ENCODE results near the gene KRTAP4-1. TPM values are rescaled to one million over a fixed set of nuclear protein-coding genes. Genes with fewer than 3 reads are reported as not detected.
"Not testable (repeated sequence)": the region's sequence is repeated elsewhere in the genome, so short reads cannot be mapped to it uniquely, and the experiment has no call there.

The KRTAP4-1 gene
- polyA plus RNA-seq, 1 donor (not counting 4 experiments of a cell fraction or from before 2014, with no cell fraction given), result not detected

DNA sequence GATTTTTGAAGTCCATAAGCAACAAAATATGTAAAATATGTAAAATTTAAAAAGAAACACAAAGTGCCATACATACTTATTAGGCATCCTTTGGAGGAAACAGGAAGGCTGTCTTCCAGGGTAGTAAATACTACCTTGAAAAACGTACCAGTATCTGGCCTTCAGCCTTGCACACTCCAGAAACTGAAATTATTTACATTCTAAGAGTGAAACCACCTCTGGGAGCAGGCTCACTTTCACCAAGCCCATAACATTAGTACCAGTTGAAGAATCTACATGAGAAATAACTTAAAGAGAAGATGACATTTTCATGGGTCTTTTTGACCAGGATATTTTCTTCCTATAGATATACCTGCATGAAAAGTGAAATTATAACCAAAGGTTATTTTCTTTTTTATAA is 11.4 kb upstream of the KRTAP4-1 start:
- DNase-seq (ENCODE audit: low read depth, low spot score) (no peak), FAIRE-seq (no peak)
- Histone ChIP-seq H3K9me3 (ENCODE audit: control insufficient read depth, low read depth, low read length) (no peaks in the 10 kb centered on the region), H3K27me3 (ENCODE audit: control insufficient read depth, extremely low read depth, insufficient read depth, low read length) (no peaks in the 10 kb centered on the region), H3K79me2 (ENCODE audit: control insufficient read depth, insufficient read depth, low read length) (no peaks in the 10 kb centered on the region), H3K9ac (ENCODE audit: control insufficient read depth, extremely low read depth, insufficient read depth, low read length) (no peak overlapping the region), H3K4me1 (ENCODE audit: control insufficient read depth, extremely low read depth, insufficient read depth, low read length) (no peaks in the 10 kb centered on the region), H3K36me3 (ENCODE audit: control insufficient read depth in 2 of 2, extremely low read depth in 1 of 2, insufficient read depth in 2 of 2, low read length in 2 of 2) (no peaks in the 10 kb centered on the region), H3K4me3 (ENCODE audit: control insufficient read depth in 2 of 3, extremely low read depth in 1 of 3, insufficient read depth in 2 of 3, low read depth in 1 of 3, low read length in 3 of 3) (no peak overlapping the region), H4K20me1 (ENCODE audit: control insufficient read depth, extremely low read depth, insufficient read depth, low read length) (no peaks in the 10 kb centered on the region), H2AFZ (ENCODE audit: control insufficient read depth, low read length) (no peak overlapping the region), H3K4me2 (ENCODE audit: control insufficient read depth, extremely low read depth, insufficient read depth, low read depth, low read length) (no peak overlapping the region), H3K27ac (ENCODE audit: control insufficient read depth, insufficient read depth, low read length) (no peak overlapping the region), H3K9me1 (ENCODE audit: control insufficient read depth, extremely low read depth, insufficient read depth, low read length) (no peaks in the 10 kb centered on the region)
- dilution Hi-C loops (cut with MboI; ENCODE audit: extremely low pct_ligation_motif_present, low sequenced_read_pairs), result no loop called here
- no peak for TF ChIP-seq EZH2 (IDR thresholded peaks at IDR 0.05; ENCODE audit: low read length)
- TF ChIP-seq, protein P1, sequence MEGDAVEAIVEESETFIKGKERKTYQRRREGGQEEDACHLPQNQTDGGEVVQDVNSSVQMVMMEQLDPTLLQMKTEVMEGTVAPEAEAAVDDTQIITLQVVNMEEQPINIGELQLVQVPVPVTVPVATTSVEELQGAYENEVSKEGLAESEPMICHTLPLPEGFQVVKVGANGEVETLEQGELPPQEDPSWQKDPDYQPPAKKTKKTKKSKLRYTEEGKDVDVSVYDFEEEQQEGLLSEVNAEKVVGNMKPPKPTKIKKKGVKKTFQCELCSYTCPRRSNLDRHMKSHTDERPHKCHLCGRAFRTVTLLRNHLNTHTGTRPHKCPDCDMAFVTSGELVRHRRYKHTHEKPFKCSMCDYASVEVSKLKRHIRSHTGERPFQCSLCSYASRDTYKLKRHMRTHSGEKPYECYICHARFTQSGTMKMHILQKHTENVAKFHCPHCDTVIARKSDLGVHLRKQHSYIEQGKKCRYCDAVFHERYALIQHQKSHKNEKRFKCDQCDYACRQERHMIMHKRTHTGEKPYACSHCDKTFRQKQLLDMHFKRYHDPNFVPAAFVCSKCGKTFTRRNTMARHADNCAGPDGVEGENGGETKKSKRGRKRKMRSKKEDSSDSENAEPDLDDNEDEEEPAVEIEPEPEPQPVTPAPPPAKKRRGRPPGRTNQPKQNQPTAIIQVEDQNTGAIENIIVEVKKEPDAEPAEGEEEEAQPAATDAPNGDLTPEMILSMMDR (optimal IDR thresholded peaks at IDR 0.05 in 1 of 3, IDR thresholded peaks at IDR 0.05 in 1 of 3, conservative IDR thresholded peaks at IDR 0.05 in 1 of 3; ENCODE audit: extremely low read depth in 1 of 3, insufficient read depth in 2 of 3, low read length in 3 of 3), result no peak

DNA sequence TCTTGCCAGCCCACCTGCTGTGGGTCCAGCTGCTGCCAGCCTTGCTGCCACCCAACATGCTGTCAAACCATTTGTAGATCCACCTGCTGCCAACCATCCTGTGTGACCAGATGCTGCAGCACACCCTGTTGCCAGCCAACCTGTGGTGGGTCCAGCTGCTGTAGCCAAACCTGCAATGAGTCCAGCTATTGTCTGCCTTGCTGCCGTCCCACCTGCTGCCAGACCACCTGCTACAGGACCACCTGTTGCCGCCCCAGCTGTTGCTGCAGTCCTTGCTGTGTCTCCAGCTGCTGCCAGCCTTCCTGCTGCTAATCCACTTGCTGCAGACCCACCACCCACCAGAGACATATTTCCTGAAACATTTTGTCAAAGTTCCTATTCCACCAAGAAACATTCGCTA is 5.6 kb upstream of the KRTAP4-1 start:
- Histone ChIP-seq H3K4me2 (ENCODE audit: control insufficient read depth, extremely low read depth, insufficient read depth, low read depth, low read length) (no peak overlapping the region), H3K4me3 (ENCODE audit: control insufficient read depth in 2 of 3, extremely low read depth in 1 of 3, insufficient read depth in 2 of 3, low read depth in 1 of 3, low read length in 3 of 3) (no peak overlapping the region), H2AFZ (ENCODE audit: control insufficient read depth, low read length) (no peak overlapping the region), H3K79me2 (ENCODE audit: control insufficient read depth, insufficient read depth, low read length) (no peaks in the 10 kb centered on the region), H4K20me1 (ENCODE audit: control insufficient read depth, extremely low read depth, insufficient read depth, low read length) (no peaks in the 10 kb centered on the region), H3K27ac (ENCODE audit: control insufficient read depth, insufficient read depth, low read length) (no peak overlapping the region), H3K36me3 (ENCODE audit: control insufficient read depth in 2 of 2, extremely low read depth in 1 of 2, insufficient read depth in 2 of 2, low read length in 2 of 2) (no peaks in the 10 kb centered on the region), H3K9ac (ENCODE audit: control insufficient read depth, extremely low read depth, insufficient read depth, low read length) (no peak overlapping the region), H3K27me3 (ENCODE audit: control insufficient read depth, extremely low read depth, insufficient read depth, low read length) (no peaks in the 10 kb centered on the region), H3K9me3 (ENCODE audit: control insufficient read depth, low read depth, low read length) (no peaks in the 10 kb centered on the region), H3K9me1 (ENCODE audit: control insufficient read depth, extremely low read depth, insufficient read depth, low read length) (no peaks in the 10 kb centered on the region), H3K4me1 (ENCODE audit: control insufficient read depth, extremely low read depth, insufficient read depth, low read length) (no peaks in the 10 kb centered on the region)
- FAIRE-seq (no peak), DNase-seq (ENCODE audit: low read depth, low spot score) (no peak)
- TF ChIP-seq, protein P1 (optimal IDR thresholded peaks at IDR 0.05 in 1 of 3, IDR thresholded peaks at IDR 0.05 in 1 of 3, conservative IDR thresholded peaks at IDR 0.05 in 1 of 3; ENCODE audit: extremely low read depth in 1 of 3, insufficient read depth in 2 of 3, low read length in 3 of 3), result no peak
- no peak for TF ChIP-seq EZH2 (IDR thresholded peaks at IDR 0.05; ENCODE audit: low read length)
- dilution Hi-C loops (cut with MboI; ENCODE audit: extremely low pct_ligation_motif_present, low sequenced_read_pairs), result no loop called here

DNA sequence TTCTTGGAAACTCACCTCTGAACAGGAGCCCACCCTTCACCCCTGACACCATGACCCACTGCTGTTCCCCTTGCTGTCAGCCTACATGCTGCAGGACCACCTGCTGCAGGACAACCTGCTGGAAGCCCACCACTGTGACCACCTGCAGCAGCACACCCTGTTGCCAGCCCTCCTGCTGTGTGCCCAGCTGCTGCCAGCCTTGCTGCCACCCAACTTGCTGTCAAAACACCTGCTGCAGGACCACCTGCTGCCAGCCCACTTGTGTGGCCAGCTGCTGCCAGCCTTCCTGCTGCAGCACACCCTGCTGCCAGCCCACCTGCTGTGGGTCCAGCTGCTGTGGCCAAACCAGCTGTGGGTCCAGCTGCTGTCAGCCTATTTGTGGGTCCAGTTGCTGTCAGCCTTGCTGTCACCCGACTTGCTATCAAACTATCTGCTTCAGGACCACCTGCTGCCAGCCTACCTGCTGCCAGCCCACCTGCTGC is 5.2 kb upstream of the KRTAP4-1 start, which contains the start of gene KRTAP9-1:
KRTAP9-1 (plus strand) TSS at position 51 of the 482 bp plus-strand sequence; CDS start at position 51, 0 bp downstream.
- H3K4me1 ChIP-seq (ENCODE audit: control insufficient read depth, extremely low read depth, insufficient read depth, low read length); H3K79me2 ChIP-seq (ENCODE audit: control insufficient read depth, insufficient read depth, low read length); H3K9me3 ChIP-seq (ENCODE audit: control insufficient read depth, low read depth, low read length); H3K4me3 ChIP-seq (ENCODE audit: control insufficient read depth in 2 of 3, extremely low read depth in 1 of 3, insufficient read depth in 2 of 3, low read depth in 1 of 3, low read length in 3 of 3); H3K9ac ChIP-seq (ENCODE audit: control insufficient read depth, extremely low read depth, insufficient read depth, low read length); DNase-seq (ENCODE audit: low read depth, low spot score); H3K9me1 ChIP-seq (ENCODE audit: control insufficient read depth, extremely low read depth, insufficient read depth, low read length); dilution Hi-C loops (cut with MboI; ENCODE audit: extremely low pct_ligation_motif_present, low sequenced_read_pairs); H4K20me1 ChIP-seq (ENCODE audit: control insufficient read depth, extremely low read depth, insufficient read depth, low read length); H3K4me2 ChIP-seq (ENCODE audit: control insufficient read depth, extremely low read depth, insufficient read depth, low read depth, low read length); H2AFZ ChIP-seq (ENCODE audit: control insufficient read depth, low read length); FAIRE-seq; H3K36me3 ChIP-seq (ENCODE audit: control insufficient read depth in 2 of 2, extremely low read depth in 1 of 2, insufficient read depth in 2 of 2, low read length in 2 of 2); H3K27me3 ChIP-seq (ENCODE audit: control insufficient read depth, extremely low read depth, insufficient read depth, low read length); H3K27ac ChIP-seq (ENCODE audit: control insufficient read depth, insufficient read depth, low read length): not testable (repeated sequence)

All from keratinocyte (primary cell).